Measurements from ENCODE around the gene FAM217B. TPM values are rescaled to one million over a fixed set of nuclear protein-coding genes. Genes with fewer than 3 reads are reported as not detected.

Gene FAM217B
- total and polyA plus RNA-seq, 10 donors: 4.6 to 22.4 (median 17.9) TPM

- DNase-seq: no peak
- H3K36me3 ChIP-seq: peaks cover 0 to 41% (median 26%) of the 10 kb centered on the region in 6 donors
- no peaks in the 10 kb centered on the region for H3K27me3 ChIP-seq (replicated peaks in 1 of 7)
- 0 to 2% (median 0%) methylated on average over 4 of the region's 4 CpGs for WGBS, 5 donors
- H3K4me3 ChIP-seq: peak overlapping the region; percentile 45 to 95 (median 86)
- H3K4me1 ChIP-seq: peaks cover 35 to 83% (median 56%) of the 10 kb centered on the region in 6 donors
- H3K27ac ChIP-seq: peak overlapping the region; percentile 94 to 99 (median 97)
- no peak for TF ChIP-seq POLR2AphosphoS5 (IDR thresholded peaks at IDR 0.05)
- intact Hi-C loops (cut with DNase I; ENCODE audit: low total_unique reads): no loop called here
- no peaks in the 10 kb centered on the region for H3K9me3 ChIP-seq
These were observed 736 bp downstream of the FAM217B start for GRCh38 chr20:59940956-59941294.

- Histone ChIP-seq H3K4me3 (peak overlapping the region in 1 of 8 donors; percentile 95), H3K36me3 (peaks cover 0 to 44% (median 26%) of the 10 kb centered on the region in 6 donors), H3K27me3 (replicated peaks in 1 of 7) (no peaks in the 10 kb centered on the region), H3K27ac (peak overlapping the region in 6 of 8 donors; percentile 94 to 99 (median 98)), H3K4me1 (peaks cover 28 to 83% (median 46%) of the 10 kb centered on the region in 6 donors), H3K9me3 (no peaks in the 10 kb centered on the region)
- no peak for DNase-seq
- intact Hi-C loops (cut with DNase I; ENCODE audit: low total_unique reads): no loop called here
- no peak for TF ChIP-seq CTCF (IDR thresholded peaks at IDR 0.05 in 8 of 11, conservative IDR thresholded peaks at IDR 0.05 in 3 of 11)
- no peak for TF ChIP-seq POLR2AphosphoS5 (IDR thresholded peaks at IDR 0.05)
- no peak for TF ChIP-seq POLR2A (IDR thresholded peaks at IDR 0.05)
- 81 to 91% (median 85%) methylated on average over 2 of the region's 2 CpGs for WGBS, 5 donors
These were observed 2.1 kb downstream of the FAM217B start for GRCh38 chr20:59942245-59942644.

GRCh38 chr20:59944726-59945125, 4.5 kb downstream of the FAM217B start:
- Histone ChIP-seq H3K36me3 (peaks cover 0 to 44% (median 26%) of the 10 kb centered on the region in 6 donors), H3K27ac (no peak overlapping the region), H3K4me3 (no peak overlapping the region), H3K9me3 (no peaks in the 10 kb centered on the region), H3K27me3 (replicated peaks in 1 of 7) (no peaks in the 10 kb centered on the region), H3K4me1 (peaks cover 15 to 84% (median 39%) of the 10 kb centered on the region in 6 donors)
- DNase-seq: no peak
- intact Hi-C loops (cut with DNase I; ENCODE audit: low total_unique reads): no loop called here
- TF ChIP-seq POLR2A (IDR thresholded peaks at IDR 0.05): no peak
- TF ChIP-seq CTCF (IDR thresholded peaks at IDR 0.05 in 8 of 11, conservative IDR thresholded peaks at IDR 0.05 in 3 of 11): no peak
- TF ChIP-seq POLR2AphosphoS5 (IDR thresholded peaks at IDR 0.05): no peak
- 90 to 95% (median 95%) methylated on average over 7 of the region's 7 CpGs for WGBS, 5 donors

DNA sequence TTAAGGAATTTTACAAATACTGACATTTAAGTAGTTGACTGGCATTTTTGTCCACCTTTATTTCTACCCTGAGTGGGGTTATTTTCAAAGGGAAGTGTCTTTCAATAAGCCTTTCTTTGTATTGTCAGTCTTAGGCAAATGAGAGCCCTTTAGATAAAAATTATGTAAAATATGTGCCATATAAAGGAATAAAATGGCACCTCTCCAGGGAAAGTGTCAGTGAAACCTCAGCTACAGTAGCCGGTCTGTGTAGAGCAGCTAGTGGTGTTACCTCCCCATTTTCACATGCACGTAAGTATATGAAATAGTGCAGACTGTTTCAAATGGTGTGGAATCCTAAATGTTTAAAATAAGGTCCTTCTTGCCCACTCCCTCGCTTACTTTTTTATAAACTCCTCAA, 5.0 kb downstream of the FAM217B start:
- H3K9me3 ChIP-seq: no peaks in the 10 kb centered on the region
- no peak overlapping the region for H3K4me3 ChIP-seq
- 75 to 89% (median 82%) methylated on average over 3 of the region's 3 CpGs for WGBS, 5 donors
- DNase-seq: no peak
- no peaks in the 10 kb centered on the region for H3K27me3 ChIP-seq (replicated peaks in 1 of 7)
- no peak overlapping the region for H3K27ac ChIP-seq
- intact Hi-C loops (cut with DNase I; ENCODE audit: low total_unique reads): no loop called here
- H3K36me3 ChIP-seq: peaks cover 0 to 45% (median 26%) of the 10 kb centered on the region in 6 donors
- H3K4me1 ChIP-seq: peaks cover 15 to 84% (median 39%) of the 10 kb centered on the region in 6 donors
- no peak for TF ChIP-seq POLR2AphosphoS5 (IDR thresholded peaks at IDR 0.05)
- no peak for TF ChIP-seq CTCF (IDR thresholded peaks at IDR 0.05 in 8 of 11, conservative IDR thresholded peaks at IDR 0.05 in 3 of 11)
- TF ChIP-seq POLR2A (IDR thresholded peaks at IDR 0.05): no peak

DNA sequence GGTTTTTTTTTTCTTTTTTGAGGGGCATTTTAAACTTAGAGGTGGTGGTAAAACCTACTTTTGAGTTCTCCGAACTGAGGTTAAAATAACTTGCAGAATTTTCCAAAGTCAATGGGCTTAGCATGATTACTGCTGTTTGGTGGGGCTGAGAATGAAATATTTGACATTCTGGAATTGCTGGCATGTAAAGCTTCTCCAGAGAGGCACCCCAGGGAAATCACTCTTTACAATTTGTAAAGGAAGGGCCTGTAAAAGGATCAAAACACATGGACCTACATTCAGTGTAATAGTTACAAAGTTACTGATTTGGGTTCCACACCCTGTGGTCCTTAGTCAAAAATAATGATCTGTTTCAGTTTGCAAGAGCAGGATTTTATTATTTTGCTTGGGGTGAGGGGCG, 5.5 kb downstream of the FAM217B start:
- 92 to 97% (median 96%) methylated on average over 2 of the region's 2 CpGs for WGBS, 5 donors
- intact Hi-C loops (cut with DNase I; ENCODE audit: low total_unique reads): no loop called here

More for the DNA sequence above, 5.5 kb downstream of the FAM217B start:
- peaks cover 0 to 47% (median 26%) of the 10 kb centered on the region in 6 donors for H3K36me3 ChIP-seq
- TF ChIP-seq POLR2AphosphoS5 (IDR thresholded peaks at IDR 0.05): no peak
- no peak for TF ChIP-seq POLR2A (IDR thresholded peaks at IDR 0.05)
- TF ChIP-seq CTCF (IDR thresholded peaks at IDR 0.05 in 8 of 11, conservative IDR thresholded peaks at IDR 0.05 in 3 of 11): no peak
- DNase-seq: no peak
- peaks cover 15 to 84% (median 39%) of the 10 kb centered on the region in 6 donors for H3K4me1 ChIP-seq
- H3K27me3 ChIP-seq (replicated peaks in 1 of 7): no peaks in the 10 kb centered on the region
- no peak overlapping the region for H3K27ac ChIP-seq
- no peak overlapping the region for H3K4me3 ChIP-seq
- no peaks in the 10 kb centered on the region for H3K9me3 ChIP-seq
